GM10266 (cell line): ENCODE measurements around the gene STMN3.
A peak's percentile ranks its signal among the peaks of the same experiment; 100 is the strongest.

Source experiments
- DNase-seq: peaks from one replicate; pipeline ENCODE4 v3.0.0; 2012; ENCODE audit errors: extremely low spot score
- CTCF ChIP-seq: IDR thresholded peaks from 2 replicates; pipeline ENCODE4 v1.5.1; 2012; ENCODE audit warnings: mild to moderate bottlenecking, low read depth; ENCODE audit not compliant: control insufficient read depth, insufficient read depth; ENCODE audit errors: missing control alignments

The STMN3 gene

DNA sequence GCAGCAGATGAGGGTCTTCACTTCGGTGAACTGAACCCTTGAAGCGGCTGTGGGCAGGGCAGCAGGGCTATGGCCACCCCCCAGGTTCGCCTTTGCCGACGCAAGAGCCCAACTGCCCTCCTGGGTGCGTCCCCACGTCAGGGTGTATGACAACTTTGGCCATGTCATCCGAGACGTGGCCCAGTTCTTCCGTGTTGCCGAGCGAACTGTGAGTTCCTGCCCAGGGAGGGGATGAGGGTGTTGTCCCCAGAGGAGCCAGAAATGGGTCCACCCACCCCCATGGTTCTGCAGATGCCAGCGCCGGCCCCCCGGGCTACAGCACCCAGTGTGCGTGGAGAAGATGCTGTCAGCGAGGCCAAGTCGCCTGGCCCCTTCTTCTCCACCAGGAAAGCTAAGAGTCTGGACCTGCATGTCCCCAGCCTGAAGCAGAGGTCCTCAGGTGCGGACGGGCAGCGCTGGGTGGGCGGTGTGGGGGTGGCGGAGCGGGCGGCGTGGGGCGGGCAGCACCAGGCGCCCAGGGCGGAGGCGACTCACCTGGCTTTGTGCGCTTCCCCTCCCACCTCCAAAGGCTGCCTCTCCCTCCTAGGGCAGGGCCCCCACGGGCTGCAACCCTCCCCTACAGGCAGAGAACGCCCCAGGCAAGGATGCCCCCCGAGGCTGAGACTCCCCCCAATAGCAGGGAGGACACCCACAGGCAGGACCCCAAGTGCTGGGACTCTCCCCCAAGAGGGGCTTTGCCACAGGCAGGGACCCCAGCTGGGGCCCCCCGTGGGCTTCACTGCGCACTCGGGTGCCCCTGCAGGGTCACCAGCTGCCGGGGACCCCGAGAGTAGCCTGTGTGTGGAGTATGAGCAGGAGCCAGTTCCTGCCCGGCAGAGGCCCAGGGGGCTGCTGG lies 37.0 kb upstream of the STMN3 start:
- DNase-seq, result no peak
- TF ChIP-seq CTCF, result no peak

- no peak for TF ChIP-seq CTCF
- no peak for DNase-seq
These were observed 36.1 kb upstream of the STMN3 start for GRCh38 chr20:63689046-63690002.

GRCh38 chr20:63688228-63689045 lies 35.2 kb upstream of the STMN3 start:
- TF ChIP-seq CTCF, result no peak
- DNase-seq, result no peak

- TF ChIP-seq CTCF, result no peak
- no peak for DNase-seq
These were observed 34.4 kb upstream of the STMN3 start for GRCh38 chr20:63687419-63688178.

DNA sequence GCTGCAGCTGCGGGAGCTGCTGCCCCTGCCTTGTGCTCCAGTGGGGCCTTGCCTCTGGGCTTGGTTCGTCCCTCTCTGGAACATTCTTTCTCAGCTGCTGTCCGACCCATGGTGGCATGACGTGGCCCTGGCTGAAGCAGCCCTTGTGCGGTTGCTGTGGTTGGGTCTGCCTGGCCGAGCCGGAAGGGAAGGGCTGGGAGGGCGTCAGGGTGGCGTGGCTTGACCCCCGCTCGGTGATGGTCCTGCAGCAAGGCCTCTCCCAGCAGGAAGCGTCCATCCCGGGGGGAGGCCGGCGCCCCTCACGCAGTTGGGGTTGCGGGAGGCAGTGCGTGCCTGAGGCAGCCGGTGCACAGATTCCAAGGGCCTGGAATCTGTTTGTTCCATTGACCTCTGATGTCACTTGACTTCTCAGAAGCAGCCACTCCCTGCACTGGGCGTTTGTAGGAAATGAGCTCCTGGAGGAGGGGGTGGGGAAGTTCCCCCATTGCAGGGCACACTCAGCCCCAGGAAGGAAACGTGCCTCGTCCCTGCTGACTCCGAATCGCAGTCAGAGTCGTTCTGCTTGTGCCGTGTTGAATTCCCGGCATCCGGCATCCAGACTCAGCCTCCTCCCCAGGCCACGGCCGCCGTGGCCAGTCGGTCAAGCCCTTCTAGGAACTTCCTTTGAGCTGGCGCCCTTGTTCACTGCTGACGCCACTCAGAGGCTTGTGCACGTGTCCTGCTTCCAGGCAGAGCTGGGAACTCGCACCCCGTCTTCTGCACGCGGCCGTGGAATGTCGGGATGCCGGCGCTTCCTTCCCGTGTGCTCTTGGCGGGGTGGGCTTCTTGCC lies 33.5 kb upstream of the STMN3 start:
- no peak for TF ChIP-seq CTCF
- peak; percentile 56 for DNase-seq
